Tibial nerve (tissue), 4 donors: ENCODE measurements around the gene FDPS.

ENCODE experiments used
- EP300 ChIP-seq, 2 donors: sonication (generic); formaldehyde crosslinking; IDR thresholded peaks; one replicate each; pipeline ENCODE4 v1.6.1; 2017; ENCODE audit warnings: antibody characterized with exemption in 2 of 2, mild to moderate bottlenecking in 1 of 2
- POLR2A ChIP-seq, 2 donors: fragments of 450-650 bp; IDR thresholded peaks; one replicate each; pipeline ENCODE4 v1.6.1; 2017; ENCODE audit warnings: antibody characterized with exemption in 2 of 2, mild to moderate bottlenecking in 2 of 2, moderate library complexity in 2 of 2
- TF ChIP-seq, protein P1 (sequence below), 5 experiments: fragments of 200-600 bp in 3 of 5; fragments of 450-650 bp in 2 of 5; sonication (generic) in 3 of 5; IDR thresholded peaks; one replicate each; pipeline ENCODE4 v1.5.1; 2016 to 2019; ENCODE audit warnings: antibody characterized with exemption in 5 of 5, mild to moderate bottlenecking in 3 of 5, moderate library complexity in 2 of 5

DNA sequence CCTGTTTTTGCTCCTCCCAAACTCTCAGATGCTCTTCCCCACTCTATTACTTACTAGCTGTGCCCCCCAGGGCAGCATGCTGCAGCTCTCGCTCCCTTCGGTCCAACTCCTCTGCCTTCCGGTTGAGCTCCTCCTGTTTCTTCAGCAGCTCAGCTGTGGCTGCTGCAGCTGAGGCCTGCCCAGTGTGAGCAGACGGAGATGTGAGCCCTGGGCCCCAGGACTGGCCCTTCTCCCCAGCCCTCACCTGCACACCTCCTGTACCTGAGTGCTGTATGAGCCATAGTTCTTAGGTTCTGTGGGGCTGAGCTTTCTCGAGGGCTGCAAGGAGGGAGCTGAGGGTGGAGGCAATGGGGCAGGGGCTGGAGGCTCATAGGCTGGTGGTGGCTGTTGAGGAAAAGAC lies 48.4 kb upstream of the FDPS start:
- TF ChIP-seq, protein P1, sequence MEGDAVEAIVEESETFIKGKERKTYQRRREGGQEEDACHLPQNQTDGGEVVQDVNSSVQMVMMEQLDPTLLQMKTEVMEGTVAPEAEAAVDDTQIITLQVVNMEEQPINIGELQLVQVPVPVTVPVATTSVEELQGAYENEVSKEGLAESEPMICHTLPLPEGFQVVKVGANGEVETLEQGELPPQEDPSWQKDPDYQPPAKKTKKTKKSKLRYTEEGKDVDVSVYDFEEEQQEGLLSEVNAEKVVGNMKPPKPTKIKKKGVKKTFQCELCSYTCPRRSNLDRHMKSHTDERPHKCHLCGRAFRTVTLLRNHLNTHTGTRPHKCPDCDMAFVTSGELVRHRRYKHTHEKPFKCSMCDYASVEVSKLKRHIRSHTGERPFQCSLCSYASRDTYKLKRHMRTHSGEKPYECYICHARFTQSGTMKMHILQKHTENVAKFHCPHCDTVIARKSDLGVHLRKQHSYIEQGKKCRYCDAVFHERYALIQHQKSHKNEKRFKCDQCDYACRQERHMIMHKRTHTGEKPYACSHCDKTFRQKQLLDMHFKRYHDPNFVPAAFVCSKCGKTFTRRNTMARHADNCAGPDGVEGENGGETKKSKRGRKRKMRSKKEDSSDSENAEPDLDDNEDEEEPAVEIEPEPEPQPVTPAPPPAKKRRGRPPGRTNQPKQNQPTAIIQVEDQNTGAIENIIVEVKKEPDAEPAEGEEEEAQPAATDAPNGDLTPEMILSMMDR (IDR thresholded peaks at IDR 0.05), result no peak
- TF ChIP-seq EP300 (IDR thresholded peaks at IDR 0.05) (no peak), POLR2A (IDR thresholded peaks at IDR 0.05) (no peak)
